H1 (cell line): ENCODE data around the gene AXIN2. TPM values are rescaled to one million over a fixed set of nuclear protein-coding genes. Genes with fewer than 3 reads are reported as not detected.

Experiments used
- CTCF ChIA-PET: fragments of 300-600 bp; sonication (Branson Sonifier 250); formaldehyde crosslinking; loops from one replicate; lab custom pipeline; 2021; ENCODE audit not compliant: partially characterized antibody; lab: Charles Lee
- POLR2A ChIA-PET: fragments of 300-600 bp; sonication (Branson Sonifier 250); formaldehyde crosslinking; loops from one replicate; lab custom pipeline; 2021; ENCODE audit warnings: inconsistent platforms; ENCODE audit not compliant: partially characterized antibody; lab: Charles Lee
- DNase-seq, 2 experiments: peaks; one replicate each; pipeline versions ENCODE4 v3.0.0 to v3.0.0-alpha.2; 2010 to 2022; ENCODE audit warnings: low spot score in 2 of 2, low read depth in 1 of 2, mixed read lengths in 1 of 2
- FAIRE-seq: peaks from 2 replicates; lab custom pipeline; 2011; peaks lifted over from hg19 to GRCh38; lab: Jason Lieb, UNC
- H2AFZ ChIP-seq: 2 replicates; pipeline ENCODE4 v1.8.1; 2012; ENCODE audit warnings: low read length, inconsistent platforms
- H2AK5ac ChIP-seq: 2 replicates; pipeline ENCODE4 v1.6.1; 2013; ENCODE audit warnings: low read depth, low read length
- H2BK120ac ChIP-seq: replicated peaks from 2 replicates; pipeline ENCODE3; 2013; ENCODE audit warnings: low read depth, low read length, inconsistent platforms
- H2BK12ac ChIP-seq: 2 replicates; pipeline ENCODE4 v1.6.1; 2013; ENCODE audit warnings: low read depth, low read length
- H2BK15ac ChIP-seq: 2 replicates; pipeline ENCODE4 v1.6.1; 2013; ENCODE audit warnings: low read length
- H2BK20ac ChIP-seq: 2 replicates; pipeline ENCODE4 v1.6.1; 2013; ENCODE audit warnings: low read length
- H2BK5ac ChIP-seq: 2 replicates; pipeline ENCODE4 v1.6.1; 2013; ENCODE audit warnings: low read depth, low read length
- H3K14ac ChIP-seq: 2 replicates; pipeline ENCODE4 v1.6.1; 2013; ENCODE audit warnings: inconsistent platforms; ENCODE audit not compliant: insufficient read length
- H3K18ac ChIP-seq: 2 replicates; pipeline ENCODE4 v1.6.1; 2013; ENCODE audit warnings: low read length; ENCODE audit errors: extremely low read depth
- H3K23ac ChIP-seq: 2 replicates; pipeline ENCODE4 v1.6.1; 2013; ENCODE audit warnings: inconsistent platforms; ENCODE audit not compliant: insufficient read length
- H3K23me2 ChIP-seq: 2 replicates; pipeline ENCODE4 v1.6.1; 2013; ENCODE audit warnings: low read depth, low read length
- H3K27ac ChIP-seq: 2 replicates; pipeline ENCODE4 v1.6.1; 2011; ENCODE audit warnings: low read depth, low read length, inconsistent platforms
- H3K27me3 ChIP-seq, 4 experiments: replicated peaks in 1 of 4; 1 replicate in 1 of 4; 2 replicates in 3 of 4; pipeline versions ENCODE4 v1.6.1 to v1.8.1; 2011 to 2013; ENCODE audit warnings: low read length in 3 of 4, mild to moderate bottlenecking in 3 of 4, inconsistent platforms in 2 of 4, mixed read lengths in 2 of 4, moderate library complexity in 1 of 4; ENCODE audit not compliant: control insufficient read depth in 3 of 4, insufficient read depth in 3 of 4; ENCODE audit errors: extremely low read depth in 1 of 4
- H3K36me3 ChIP-seq, 4 experiments: 2 replicates each; pipeline versions ENCODE4 v1.6.1 to v1.8.1; 2011 to 2013; ENCODE audit warnings: mild to moderate bottlenecking in 4 of 4, low read length in 3 of 4, moderate library complexity in 2 of 4, control low read depth in 1 of 4, inconsistent platforms in 1 of 4; ENCODE audit not compliant: insufficient read depth in 4 of 4, control insufficient read depth in 2 of 4
- H3K4ac ChIP-seq: replicated peaks from 2 replicates; pipeline ENCODE3; 2013; ENCODE audit warnings: low read length, low read depth, mixed read lengths, inconsistent platforms; ENCODE audit not compliant: insufficient read length
- H3K4me1 ChIP-seq, 4 experiments: replicated peaks in 1 of 4; 1 replicate in 1 of 4; 2 replicates in 3 of 4; pipeline versions ENCODE4 v1.6.1 to v1.8.1; 2011 to 2013; ENCODE audit warnings: low read length in 3 of 4, inconsistent platforms in 2 of 4, mixed read lengths in 1 of 4; ENCODE audit not compliant: insufficient read depth in 4 of 4, control insufficient read depth in 3 of 4
- H3K4me2 ChIP-seq, 2 experiments: 2 replicates each; pipeline versions ENCODE4 v1.6.1 to v1.8.1; 2011 to 2013; ENCODE audit warnings: low read depth in 2 of 2, low read length in 2 of 2, control low read depth in 1 of 2, inconsistent platforms in 1 of 2, mild to moderate bottlenecking in 1 of 2; ENCODE audit not compliant: insufficient read depth in 1 of 2
- H3K4me3 ChIP-seq, 4 experiments: fragments of 200-600, 300-600 bp in 1 of 4; sonication (generic), shearing (Covaris generic), sonication (Bioruptor Twin) in 1 of 4; 2 replicates each; pipeline versions ENCODE4 v1.5.1 to v1.8.1; 2011 to 2016; ENCODE audit warnings: low read length in 4 of 4, low read depth in 3 of 4, control low read depth in 2 of 4, inconsistent platforms in 2 of 4, mild to moderate bottlenecking in 2 of 4, mixed read lengths in 1 of 4, moderate library complexity in 1 of 4; ENCODE audit not compliant: insufficient read depth in 2 of 4; ENCODE audit errors: extremely low read depth in 1 of 4
- H3K56ac ChIP-seq: replicated peaks from 2 replicates; pipeline ENCODE3; 2013; ENCODE audit warnings: low read depth, mild to moderate bottlenecking, mixed read lengths, low read length, inconsistent platforms; ENCODE audit not compliant: insufficient read length
- H3K79me1 ChIP-seq: 2 replicates; pipeline ENCODE4 v1.6.1; 2013; ENCODE audit warnings: low read depth, low read length, control low read depth
- H3K79me2 ChIP-seq, 2 experiments: 2 replicates each; pipeline versions ENCODE4 v1.6.1 to v1.8.1; 2012 to 2013; ENCODE audit warnings: low read length in 2 of 2, mild to moderate bottlenecking in 2 of 2, inconsistent platforms in 1 of 2; ENCODE audit not compliant: insufficient read depth in 2 of 2, control insufficient read depth in 1 of 2
- H3K9ac ChIP-seq, 4 experiments: replicated peaks in 1 of 4; 1 replicate in 1 of 4; 2 replicates in 3 of 4; pipeline versions ENCODE4 v1.6.1 to v1.8.1; 2011 to 2013; ENCODE audit warnings: low read depth in 3 of 4, low read length in 3 of 4, control low read depth in 2 of 4, mild to moderate bottlenecking in 2 of 4, moderate library complexity in 2 of 4, inconsistent platforms in 1 of 4; ENCODE audit errors: extremely low read depth in 1 of 4
- H3K9me3 ChIP-seq, 2 experiments: 2 replicates each; pipeline versions ENCODE4 v1.6.1 to v1.8.1; 2012 to 2013; ENCODE audit warnings: mild to moderate bottlenecking in 2 of 2, moderate library complexity in 2 of 2, control low read depth in 1 of 2, inconsistent platforms in 1 of 2, low read depth in 1 of 2, low read length in 1 of 2, mixed read lengths in 1 of 2; ENCODE audit not compliant: insufficient read depth in 2 of 2
- H4K20me1 ChIP-seq, 2 experiments: replicated peaks in 1 of 2; 2 replicates each; pipeline versions ENCODE3 to v1.8.1; 2011 to 2013; ENCODE audit warnings: inconsistent platforms in 2 of 2, low read length in 2 of 2, mild to moderate bottlenecking in 1 of 2; ENCODE audit not compliant: insufficient read depth in 2 of 2, control insufficient read depth in 1 of 2
- H4K5ac ChIP-seq: 2 replicates; pipeline ENCODE4 v1.6.1; 2013; ENCODE audit warnings: low read length, low read depth, mixed read lengths, inconsistent platforms; ENCODE audit not compliant: insufficient read length
- H4K8ac ChIP-seq: 2 replicates; pipeline ENCODE4 v1.8.0; 2013; ENCODE audit warnings: mild to moderate bottlenecking, moderate library complexity, low read length, inconsistent platforms; ENCODE audit not compliant: insufficient read depth; ENCODE audit errors: extremely low read depth
- H4K91ac ChIP-seq: replicated peaks from 2 replicates; pipeline ENCODE3; 2013; ENCODE audit warnings: low read length, mixed read lengths, inconsistent platforms; ENCODE audit not compliant: insufficient read length
- CEBPB ChIP-seq: IDR thresholded peaks from 2 replicates; pipeline ENCODE4 v1.6.1; 2012; ENCODE audit warnings: low read depth, low read length
- CHD1 ChIP-seq: IDR thresholded peaks from 2 replicates; pipeline ENCODE4 v1.6.1; 2012; ENCODE audit warnings: low read depth, low read length, improper control_type of control experiment
- CHD2 ChIP-seq: IDR thresholded peaks from 2 replicates; pipeline ENCODE4 v1.6.1; 2012; ENCODE audit warnings: low read length, improper control_type of control experiment
- CREB1 ChIP-seq: IDR thresholded peaks from 2 replicates; pipeline ENCODE4 v1.6.1; 2012; ENCODE audit warnings: inconsistent platforms
- KDM1A ChIP-seq: fragments of 200-600, 300-600 bp; sonication (generic); IDR thresholded peaks from 2 replicates; pipeline ENCODE4 v1.7.1; 2016; ENCODE audit warnings: mild to moderate bottlenecking, low read length, borderline replicate concordance
- SIN3A ChIP-seq, 2 experiments: IDR thresholded peaks in 1 of 2; conservative IDR thresholded peaks in 1 of 2; 2 replicates each; pipeline ENCODE4 v1.6.1; 2011 to 2012; ENCODE audit warnings: low read length in 2 of 2, improper control_type of control experiment in 1 of 2, low read depth in 1 of 2, mild to moderate bottlenecking in 1 of 2
- TEAD4 ChIP-seq: IDR thresholded peaks from 2 replicates; pipeline ENCODE4 v1.6.1; 2012; ENCODE audit warnings: low read depth, low read length, inconsistent platforms, mixed read lengths
- WGBS, 2 experiments: shearing (Covaris generic) in 1 of 2; methylation state at CpG; one replicate each; pipeline versions ENCODE4 v1.1.6 to v1.1.7; 2013 to 2015; ENCODE audit warnings: low lambda C conversion rate in 2 of 2, mixed read lengths in 2 of 2, inconsistent platforms in 1 of 2, low coverage in 1 of 2, missing lambda C conversion rate in 1 of 2; ENCODE audit not compliant: insufficient replicate concordance in 2 of 2, insufficient coverage in 1 of 2, insufficient read length in 1 of 2; ENCODE audit errors: extremely low coverage in 1 of 2, missing lambda C conversion rate in 1 of 2; 5-methylcytosine and 5-hydroxymethylcytosine counted together
- polyA plus RNA-seq, 7 experiments: library from polyadenylated mRNA; depleted of rRNA in 3 of 7; stranded (reverse) in 5 of 7; unstranded in 2 of 7; fragments of >200 nt in 5 of 7; fragments of 200-250 nt in 2 of 7; gene quantifications; 1 replicate in 5 of 7; 2 replicates in 1 of 7; 4 replicates in 1 of 7; pipeline versions ENCODE4 v1.2.1 to v1.2.3, GENCODE V29; 2011 to 2013; ENCODE audit warnings: missing spikeins in 2 of 7, mixed read lengths in 2 of 7
- total RNA-seq: library from RNA; stranded (reverse); fragmentation: NEBNext Ultra II Directional; extraction: Animal tissue kit (Norgen Biotek cat#: 25700); gene quantifications from 2 replicates; pipeline ENCODE4 v1.2.1, GENCODE V29; 2021

The AXIN2 gene
- total and polyA plus RNA-seq, 2 of the 8 experiments (the other 6 are each of a cell fraction or from before 2014, with no cell fraction given): 17.7 to 33.4 TPM

GRCh38 chr17:65593092-65593854 lies 31.8 kb upstream of the AXIN2 start:
- 57% methylated on average over 16 of the region's 19 CpGs; no CpG with 5 or more reads in 1 of the 2 experiments for WGBS, 2 experiments
- Histone ChIP-seq H3K9ac (no peak overlapping the region), H2BK20ac (peak overlapping the region; percentile 48; the same call in 1 of the 2 replicates), H2BK12ac (peak overlapping the region; percentile 82), H3K4me2 (peak overlapping the region; percentile 26 to 53), H2AFZ (no peak overlapping the region), H2BK120ac (peak overlapping the region; percentile 91), H2BK15ac (no peak overlapping the region), H3K79me1 (no peaks in the 10 kb centered on the region), H3K36me3 (no peaks in the 10 kb centered on the region), H3K9me3 (no peaks in the 10 kb centered on the region), H4K5ac (no peak overlapping the region), H3K56ac (no peak overlapping the region), H2BK5ac (peak overlapping the region; percentile 62; the same call in 1 of the 2 replicates), H4K91ac (peak overlapping the region; percentile 68), H3K18ac (peak overlapping the region; percentile 65), H3K14ac (no peak overlapping the region), H3K4ac (no peak overlapping the region), H4K20me1 (no peaks in the 10 kb centered on the region), H3K4me1 (peaks cover 4 to 21% (median 11%) of the 10 kb centered on the region in 4 experiments), H3K23me2 (no peaks in the 10 kb centered on the region), H3K4me3 (peak overlapping the region in 2 of 4 experiments; percentile 6 to 47; a peak in 4 of 8 replicates), H3K79me2 (no peaks in the 10 kb centered on the region), H3K27me3 (no peaks in the 10 kb centered on the region), H3K23ac (no peak overlapping the region), H3K27ac (no peak overlapping the region), H4K8ac (no peak overlapping the region), H2AK5ac (peak overlapping the region; percentile 70; the same call in 1 of the 2 replicates)
- no peak for TF ChIP-seq CHD1
- TF ChIP-seq SIN3A (conservative IDR thresholded peaks at IDR 0.05 in 1 of 2, IDR thresholded peaks at IDR 0.05 in 1 of 2; ENCODE audit: low read depth in 1 of 2, low read length in 2 of 2): no peak
- no peak for TF ChIP-seq CHD2
- TF ChIP-seq CREB1: no peak
- TF ChIP-seq KDM1A: no peak
- no peak for TF ChIP-seq TEAD4
- TF ChIP-seq CEBPB: no peak
- DNase-seq (no peak), FAIRE-seq (no peak)
- CTCF ChIA-PET: interaction anchor here (1.1 to 1.7 kb wide), 4 partner anchors 11 to 97 kb away, joined by 3 to 4 read pairs (median 4); no protein-coding TSS in a partner anchor
- POLR2A ChIA-PET: interaction anchor here (1.4 kb wide), 1 partner anchor 21 kb away, joined by 4 read pairs; no protein-coding TSS in a partner anchor
